H1 (cell line): ENCODE results near the gene SLC23A2.

ENCODE experiments used
- EP300 ChIP-seq, 2 experiments: IDR thresholded peaks; 1 replicate in 1 of 2; 2 replicates in 1 of 2; pipeline ENCODE4 v1.6.1; 2011 to 2012; ENCODE audit warnings: low read depth in 2 of 2, low read length in 2 of 2, mild to moderate bottlenecking in 2 of 2, borderline replicate concordance in 1 of 2, inconsistent platforms in 1 of 2, moderate library complexity in 1 of 2
- GABPA ChIP-seq: IDR thresholded peaks from 2 replicates; pipeline ENCODE4 v1.6.1; 2011; ENCODE audit warnings: mild to moderate bottlenecking, low read length, moderate library complexity, borderline replicate concordance; ENCODE audit not compliant: insufficient read depth
- JUND ChIP-seq: IDR thresholded peaks from 2 replicates; pipeline ENCODE4 v1.6.1; 2011; ENCODE audit warnings: mild to moderate bottlenecking, improper control_type of control experiment, low read length
- MAFK ChIP-seq: IDR thresholded peaks from 2 replicates; pipeline ENCODE4 v1.6.1; 2012; ENCODE audit warnings: low read depth, mild to moderate bottlenecking, improper control_type of control experiment, low read length
- POLR2A ChIP-seq, 2 experiments: IDR thresholded peaks; 1 replicate in 1 of 2; 2 replicates in 1 of 2; pipeline ENCODE4 v1.6.1; 2011; ENCODE audit warnings: low read depth in 2 of 2, low read length in 2 of 2, mild to moderate bottlenecking in 2 of 2; ENCODE audit errors: control extremely low read depth in 1 of 2
- POLR2AphosphoS5 ChIP-seq: IDR thresholded peaks from 2 replicates; pipeline ENCODE4 v1.6.1; 2011; ENCODE audit warnings: low read depth, low read length
- RAD21 ChIP-seq, 2 experiments: IDR thresholded peaks in 1 of 2; conservative IDR thresholded peaks in 1 of 2; 2 replicates each; pipeline ENCODE4 v1.6.1; 2011; ENCODE audit warnings: low read depth in 2 of 2, low read length in 2 of 2, improper control_type of control experiment in 1 of 2, inconsistent platforms in 1 of 2, mild to moderate bottlenecking in 1 of 2, moderate library complexity in 1 of 2
- SP1 ChIP-seq: IDR thresholded peaks from 2 replicates; pipeline ENCODE4 v1.6.1; 2011; ENCODE audit warnings: low read depth, low read length
- TAF1 ChIP-seq: IDR thresholded peaks from 2 replicates; pipeline ENCODE4 v1.6.1; 2011; ENCODE audit warnings: mild to moderate bottlenecking, low read depth, low read length
- USF2 ChIP-seq: IDR thresholded peaks from 2 replicates; pipeline ENCODE4 v1.6.1; 2011; ENCODE audit warnings: low read length, improper control_type of control experiment
- TF ChIP-seq, protein P1 (sequence below), 3 experiments: IDR thresholded peaks; 1 replicate in 2 of 3; 2 replicates in 1 of 3; pipeline versions ENCODE4 v1.5.1 to v1.6.1; 2011; ENCODE audit warnings: low read length in 3 of 3, mild to moderate bottlenecking in 3 of 3, inconsistent platforms in 2 of 3, low read depth in 1 of 3, moderate library complexity in 1 of 3; ENCODE audit not compliant: insufficient read depth in 1 of 3; ENCODE audit errors: control extremely low read depth in 1 of 3

DNA sequence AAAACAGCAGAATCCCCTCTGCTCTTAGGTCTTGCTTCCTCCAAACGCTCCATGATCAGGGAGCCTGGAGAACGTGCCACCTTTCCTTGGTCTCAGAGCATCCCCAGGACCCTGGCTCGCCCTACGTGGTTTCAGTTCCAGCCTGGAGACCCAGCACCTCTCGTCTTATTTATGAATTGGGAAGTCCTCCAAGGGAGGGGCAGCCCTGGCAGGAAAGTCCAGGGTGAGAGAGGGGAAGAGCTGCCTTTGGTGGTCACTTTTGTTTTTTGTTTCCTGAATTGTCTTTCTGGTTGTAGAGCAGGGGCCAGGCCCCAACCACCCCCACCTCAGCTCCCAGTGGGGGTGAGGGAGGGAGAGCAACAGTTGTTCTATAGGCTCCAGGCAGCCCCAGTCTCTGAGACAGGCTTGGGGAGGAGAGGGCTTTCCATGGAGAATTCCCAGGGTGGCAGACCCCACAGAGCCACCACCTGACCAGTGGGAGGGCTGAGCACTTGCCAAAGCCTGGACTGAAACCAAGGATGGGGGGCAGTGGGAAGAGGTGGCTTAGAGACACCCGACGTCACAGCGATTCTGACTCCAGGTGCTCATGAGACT, 190.8 kb downstream of the SLC23A2 start:
- TF ChIP-seq, protein P1, sequence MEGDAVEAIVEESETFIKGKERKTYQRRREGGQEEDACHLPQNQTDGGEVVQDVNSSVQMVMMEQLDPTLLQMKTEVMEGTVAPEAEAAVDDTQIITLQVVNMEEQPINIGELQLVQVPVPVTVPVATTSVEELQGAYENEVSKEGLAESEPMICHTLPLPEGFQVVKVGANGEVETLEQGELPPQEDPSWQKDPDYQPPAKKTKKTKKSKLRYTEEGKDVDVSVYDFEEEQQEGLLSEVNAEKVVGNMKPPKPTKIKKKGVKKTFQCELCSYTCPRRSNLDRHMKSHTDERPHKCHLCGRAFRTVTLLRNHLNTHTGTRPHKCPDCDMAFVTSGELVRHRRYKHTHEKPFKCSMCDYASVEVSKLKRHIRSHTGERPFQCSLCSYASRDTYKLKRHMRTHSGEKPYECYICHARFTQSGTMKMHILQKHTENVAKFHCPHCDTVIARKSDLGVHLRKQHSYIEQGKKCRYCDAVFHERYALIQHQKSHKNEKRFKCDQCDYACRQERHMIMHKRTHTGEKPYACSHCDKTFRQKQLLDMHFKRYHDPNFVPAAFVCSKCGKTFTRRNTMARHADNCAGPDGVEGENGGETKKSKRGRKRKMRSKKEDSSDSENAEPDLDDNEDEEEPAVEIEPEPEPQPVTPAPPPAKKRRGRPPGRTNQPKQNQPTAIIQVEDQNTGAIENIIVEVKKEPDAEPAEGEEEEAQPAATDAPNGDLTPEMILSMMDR (IDR thresholded peaks at IDR 0.05; ENCODE audit: control extremely low read depth in 1 of 3, insufficient read depth in 1 of 3, low read depth in 1 of 3, low read length in 3 of 3), result no peak
- no peak for TF ChIP-seq SP1
- TF ChIP-seq POLR2AphosphoS5, result no peak
- TF ChIP-seq MAFK, result no peak
- no peak for TF ChIP-seq EP300 (IDR thresholded peaks at IDR 0.05; ENCODE audit: borderline replicate concordance in 1 of 2, low read depth in 2 of 2, low read length in 2 of 2)
- TF ChIP-seq TAF1, result no peak
- no peak for TF ChIP-seq GABPA
- TF ChIP-seq POLR2A (IDR thresholded peaks at IDR 0.05; ENCODE audit: control extremely low read depth in 1 of 2, low read depth in 2 of 2, low read length in 2 of 2), result no peak
- TF ChIP-seq USF2, result no peak
- no peak for TF ChIP-seq JUND
- TF ChIP-seq RAD21 (IDR thresholded peaks at IDR 0.05 in 1 of 2, conservative IDR thresholded peaks at IDR 0.05 in 1 of 2; ENCODE audit: low read depth in 2 of 2, low read length in 2 of 2), result no peak
